Bronchial epithelial cell (primary cell): ENCODE results near the gene LAIR1. TPM values are rescaled to one million over a fixed set of nuclear protein-coding genes. Genes with fewer than 3 reads are reported as not detected.
A peak's percentile ranks its signal among the peaks of the same experiment; 100 is the strongest.
"Not testable (repeated sequence)": the region's sequence is repeated elsewhere in the genome, so short reads cannot be mapped to it uniquely, and the experiment has no call there.

Experiments used
- DNase-seq: peaks from one replicate; pipeline ENCODE4 v3.0.0-alpha.2; 2010; ENCODE audit warnings: low read depth
- FAIRE-seq: peaks from 2 replicates; lab custom pipeline; 2011; peaks lifted over from hg19 to GRCh38; lab: Jason Lieb, UNC
- H3K27me3 ChIP-seq: 2 replicates; pipeline ENCODE4 v1.5.1; 2011; ENCODE audit warnings: low read length; ENCODE audit not compliant: control insufficient read depth, insufficient read depth
- H3K36me3 ChIP-seq: 2 replicates; pipeline ENCODE4 v1.5.1; 2011; ENCODE audit warnings: low read length; ENCODE audit not compliant: control insufficient read depth, insufficient read depth
- H3K4me3 ChIP-seq: 2 replicates; pipeline ENCODE4 v1.5.1; 2011; ENCODE audit warnings: mild to moderate bottlenecking, low read depth, low read length, control low read depth
- total RNA-seq: library from RNA; depleted of rRNA; stranded (reverse); fragments of >200 nt; gene quantifications from 2 replicates; pipeline ENCODE4 v1.2.1, GENCODE V29; 2014
- TF ChIP-seq, protein P1 (sequence below): IDR thresholded peaks from 2 replicates; pipeline ENCODE4 v1.5.1; 2011; ENCODE audit warnings: mild to moderate bottlenecking, moderate library complexity, low read length, control low read depth, inconsistent platforms; ENCODE audit not compliant: insufficient read depth, severe bottlenecking

The LAIR1 gene
- total RNA-seq, 1 donor from 2014 or later: not detected

DNA sequence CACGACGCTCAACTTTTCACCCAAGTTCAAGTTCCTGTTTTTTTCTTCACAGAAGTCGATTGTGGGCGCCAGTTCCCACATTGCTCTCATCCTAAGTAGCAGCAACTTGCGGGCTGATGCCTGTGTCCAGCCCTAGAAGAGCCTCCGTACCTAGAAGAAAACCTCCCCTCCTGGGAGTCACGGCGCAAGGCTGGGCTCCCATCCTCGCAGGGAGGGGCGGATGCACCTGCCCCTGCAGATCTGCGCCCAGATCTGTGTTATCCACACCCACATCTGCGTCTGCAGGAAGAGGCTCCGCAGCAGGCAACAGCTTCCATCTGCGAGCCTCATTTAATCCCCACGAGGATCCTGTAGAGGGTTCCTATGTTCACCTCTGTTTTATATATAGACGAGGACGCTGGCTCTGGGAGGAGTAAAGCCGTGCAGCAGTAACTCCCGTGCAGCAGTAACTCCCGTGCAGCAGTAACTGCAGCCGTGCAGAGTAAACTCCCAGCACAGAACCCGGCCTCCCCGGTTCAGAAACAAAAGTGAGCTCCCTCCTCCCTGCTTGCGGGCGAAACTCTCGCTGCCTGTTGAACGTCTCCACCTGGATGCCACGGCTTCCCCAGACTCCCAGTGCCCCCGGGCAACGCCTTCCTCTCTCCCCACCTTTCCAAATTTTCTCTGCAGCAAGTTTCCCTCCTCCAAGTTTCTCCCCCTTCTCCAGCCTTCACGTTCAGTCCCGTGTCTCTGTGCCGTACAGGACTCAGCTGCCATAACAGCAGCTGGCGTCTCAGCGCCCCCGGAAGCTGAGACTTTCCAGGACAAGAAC is 23.5 kb upstream of the LAIR1 start:
- no peak for DNase-seq
- peaks cover 2% of the 10 kb centered on the region for H3K27me3 ChIP-seq
- no peaks in the 10 kb centered on the region for H3K36me3 ChIP-seq
- H3K4me3 ChIP-seq: no peak overlapping the region
- TF ChIP-seq, protein P1, sequence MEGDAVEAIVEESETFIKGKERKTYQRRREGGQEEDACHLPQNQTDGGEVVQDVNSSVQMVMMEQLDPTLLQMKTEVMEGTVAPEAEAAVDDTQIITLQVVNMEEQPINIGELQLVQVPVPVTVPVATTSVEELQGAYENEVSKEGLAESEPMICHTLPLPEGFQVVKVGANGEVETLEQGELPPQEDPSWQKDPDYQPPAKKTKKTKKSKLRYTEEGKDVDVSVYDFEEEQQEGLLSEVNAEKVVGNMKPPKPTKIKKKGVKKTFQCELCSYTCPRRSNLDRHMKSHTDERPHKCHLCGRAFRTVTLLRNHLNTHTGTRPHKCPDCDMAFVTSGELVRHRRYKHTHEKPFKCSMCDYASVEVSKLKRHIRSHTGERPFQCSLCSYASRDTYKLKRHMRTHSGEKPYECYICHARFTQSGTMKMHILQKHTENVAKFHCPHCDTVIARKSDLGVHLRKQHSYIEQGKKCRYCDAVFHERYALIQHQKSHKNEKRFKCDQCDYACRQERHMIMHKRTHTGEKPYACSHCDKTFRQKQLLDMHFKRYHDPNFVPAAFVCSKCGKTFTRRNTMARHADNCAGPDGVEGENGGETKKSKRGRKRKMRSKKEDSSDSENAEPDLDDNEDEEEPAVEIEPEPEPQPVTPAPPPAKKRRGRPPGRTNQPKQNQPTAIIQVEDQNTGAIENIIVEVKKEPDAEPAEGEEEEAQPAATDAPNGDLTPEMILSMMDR: no peak
- no peak for FAIRE-seq

DNA sequence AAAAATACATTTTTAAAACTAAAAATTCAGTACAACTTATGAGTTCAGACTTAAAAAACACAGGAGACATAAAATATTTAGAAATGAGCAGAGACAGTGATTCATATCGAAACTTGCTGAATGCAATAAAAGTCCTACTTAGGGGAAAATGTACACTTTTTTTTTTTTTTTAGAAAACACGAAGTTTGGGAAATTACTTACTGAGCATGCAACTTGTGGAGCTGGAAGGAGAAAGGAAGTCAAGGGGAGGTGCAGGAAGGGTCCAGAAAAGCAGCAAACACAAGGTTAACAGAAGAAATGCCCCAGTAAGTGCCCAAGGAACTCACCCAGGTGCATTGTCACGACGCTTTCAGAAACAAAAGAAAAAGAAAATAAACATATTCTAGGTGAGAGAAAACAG is 18.6 kb upstream of the LAIR1 start:
- no peaks in the 10 kb centered on the region for H3K27me3 ChIP-seq
- TF ChIP-seq, protein P1: no peak
- DNase-seq: no peak

DNA sequence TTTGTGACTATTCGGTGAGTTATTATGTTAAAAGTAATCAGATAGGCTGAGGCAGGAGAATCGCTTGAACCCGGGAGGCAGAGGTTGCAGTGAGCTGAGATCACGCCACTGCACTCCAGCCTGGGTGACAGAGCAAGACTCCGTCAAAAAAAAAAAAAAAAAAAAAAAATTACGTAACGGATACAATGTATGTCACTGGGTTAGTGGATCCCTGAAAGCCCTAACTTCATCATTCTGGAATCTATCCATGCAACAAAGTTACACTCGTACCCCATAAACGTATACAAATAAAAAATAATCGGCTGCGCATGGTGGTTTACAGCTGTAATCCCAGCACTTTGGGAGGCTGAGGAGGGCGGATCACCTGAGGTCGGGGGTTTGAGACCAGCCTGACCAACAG is 17.3 kb upstream of the LAIR1 start:
- H3K27me3 ChIP-seq, FAIRE-seq, H3K4me3 ChIP-seq, H3K36me3 ChIP-seq, DNase-seq: not testable (repeated sequence)

More for the DNA sequence above, 18.6 kb upstream of the LAIR1 start:
- Histone ChIP-seq H3K4me3 (no peak overlapping the region), H3K36me3 (no peaks in the 10 kb centered on the region)
- no peak for FAIRE-seq

DNA sequence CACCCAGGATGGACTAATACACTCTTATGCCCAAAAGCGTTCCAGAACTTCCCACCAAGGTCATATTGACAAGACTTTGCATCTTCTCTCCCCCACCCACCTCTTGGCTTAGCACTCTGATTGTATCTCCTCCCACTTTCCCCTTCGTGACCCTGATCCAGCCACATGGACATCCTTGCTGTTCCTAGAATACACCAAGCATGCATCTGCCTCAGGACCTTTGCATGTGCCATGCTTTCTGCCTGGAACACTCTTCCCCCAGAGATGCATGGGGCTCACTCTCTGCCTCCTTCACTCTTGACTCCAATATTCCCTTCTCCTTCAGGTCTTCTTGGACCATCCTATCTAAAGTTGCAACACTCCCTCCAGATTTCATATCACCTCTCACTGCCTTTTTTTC is 16.2 kb upstream of the LAIR1 start:
- TF ChIP-seq, protein P1: no peak
- no peaks in the 10 kb centered on the region for H3K27me3 ChIP-seq
- no peak overlapping the region for H3K4me3 ChIP-seq
- H3K36me3 ChIP-seq: no peaks in the 10 kb centered on the region
- FAIRE-seq (no peak), DNase-seq (no peak)

DNA sequence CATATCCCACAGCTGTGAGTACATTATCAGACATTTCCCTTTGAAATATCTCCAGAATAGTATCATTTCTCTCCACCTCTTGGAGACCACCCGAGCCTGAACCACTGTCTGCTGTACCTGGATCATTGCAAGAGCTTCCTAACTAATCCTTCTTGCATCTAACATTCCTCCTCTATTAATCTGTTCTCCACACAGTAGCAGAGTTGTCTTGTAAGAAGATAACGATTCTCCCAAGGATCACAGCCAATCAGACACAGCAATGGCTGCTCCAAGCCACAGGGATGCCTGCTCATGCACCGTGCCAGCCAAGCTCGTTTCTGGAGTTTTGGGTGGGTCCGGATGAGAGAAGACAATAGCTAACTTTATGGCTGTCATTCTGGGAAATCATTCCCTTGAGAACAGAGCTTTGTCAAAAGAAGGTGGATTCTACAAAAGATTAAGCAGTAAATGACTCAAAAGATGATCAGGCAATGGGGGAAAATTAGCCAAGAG is 14.5 kb upstream of the LAIR1 start:
- FAIRE-seq (no peak), DNase-seq (no peak)
- TF ChIP-seq, protein P1: no peak
- no peaks in the 10 kb centered on the region for H3K27me3 ChIP-seq
- H3K36me3 ChIP-seq: no peaks in the 10 kb centered on the region
- H3K4me3 ChIP-seq: no peak overlapping the region

DNA sequence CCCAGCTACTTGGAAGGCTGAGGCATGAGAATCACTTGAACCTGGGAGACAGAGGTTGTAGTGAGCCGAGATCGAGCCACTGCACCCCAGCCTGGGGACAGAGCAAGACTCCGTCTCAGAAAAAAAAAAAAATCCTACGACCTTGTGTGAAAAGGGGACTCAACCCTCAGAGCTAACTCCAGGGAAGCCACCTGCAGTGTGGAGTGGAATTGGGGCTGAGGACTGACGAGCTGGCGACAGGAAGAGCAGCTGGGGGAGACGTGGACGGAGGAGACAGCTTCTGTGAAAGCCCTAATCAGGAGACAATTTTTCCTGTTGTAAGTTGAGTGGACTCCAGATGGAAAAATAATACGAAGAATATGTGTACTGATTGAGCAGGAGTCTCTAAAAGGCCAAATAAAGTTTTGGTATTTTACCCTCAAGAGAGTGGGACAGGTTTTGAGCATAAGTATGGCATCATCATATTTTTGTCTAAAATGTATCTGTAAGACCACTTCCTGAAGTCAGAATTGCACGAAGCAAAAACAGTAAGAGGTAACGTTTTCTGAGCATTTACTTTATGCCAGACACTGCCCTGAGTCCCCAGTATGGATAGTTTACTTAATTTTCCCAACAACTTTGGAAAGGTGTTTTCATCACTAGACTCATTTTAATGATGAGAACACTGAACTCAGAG is 12.0 kb upstream of the LAIR1 start:
- no peaks in the 10 kb centered on the region for H3K36me3 ChIP-seq
- no peak overlapping the region for H3K4me3 ChIP-seq
- DNase-seq (no peak), FAIRE-seq (no peak)
- H3K27me3 ChIP-seq: no peaks in the 10 kb centered on the region
- TF ChIP-seq, protein P1: no peak

DNA sequence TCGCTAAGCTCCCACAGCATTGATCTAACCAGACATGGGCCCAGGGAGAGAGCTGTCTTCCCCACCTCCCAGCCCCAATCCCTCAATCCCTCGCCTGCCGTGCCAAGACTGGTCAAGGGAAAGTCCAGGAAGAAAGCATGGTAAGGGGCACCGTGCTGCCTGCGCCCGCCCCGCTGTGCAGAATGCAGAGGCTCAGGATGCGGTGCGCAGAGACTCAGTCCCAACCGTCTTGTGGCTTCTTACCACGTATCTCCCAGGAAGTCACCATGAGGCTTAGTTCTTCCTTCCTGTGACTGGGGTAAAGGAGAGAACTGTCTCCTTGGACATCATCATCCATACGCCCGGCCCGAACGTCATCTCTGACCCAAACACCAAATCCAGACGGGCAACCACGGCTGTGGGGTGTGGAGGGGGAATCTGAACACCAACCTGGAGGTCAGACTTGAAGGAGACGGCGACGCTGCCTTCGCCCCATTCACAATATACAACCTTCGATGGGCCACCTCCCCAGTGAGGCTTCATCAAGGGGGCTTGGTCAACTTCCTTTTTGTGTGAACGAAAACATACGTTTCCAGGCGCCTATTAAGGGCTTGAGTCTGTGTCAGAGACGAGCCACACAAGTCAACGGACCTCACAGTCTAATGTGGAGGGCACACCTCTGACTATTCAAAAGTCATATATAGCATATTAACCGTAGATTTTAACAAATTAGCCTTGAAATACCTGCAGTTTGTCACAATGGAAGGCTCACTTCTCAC is 10.6 kb upstream of the LAIR1 start:
- H3K27me3 ChIP-seq, H3K36me3 ChIP-seq, DNase-seq, H3K4me3 ChIP-seq: not testable (repeated sequence)
- peak; percentile 88 for FAIRE-seq
